Upper lobe of left lung (tissue), 4 donors: Measurements from ENCODE around the gene SLC15A5.
A peak's percentile ranks its signal among the peaks of the same experiment; 100 is the strongest.

ENCODE experiments used
- CTCF ChIP-seq, 6 experiments: fragments of 450-650 bp in 4 of 6; fragments of 200-600 bp in 2 of 6; sonication (generic) in 2 of 6; IDR thresholded peaks; one replicate each; pipeline ENCODE4 v1.5.1; 2016 to 2019; ENCODE audit warnings: antibody characterized with exemption in 6 of 6
- POLR2A ChIP-seq, 4 donors: fragments of 450-650 bp; IDR thresholded peaks; one replicate each; pipeline ENCODE4 v1.5.1; 2016 to 2017; ENCODE audit warnings: antibody characterized with exemption in 4 of 4, mild to moderate bottlenecking in 2 of 4

- peak in 2 of 6 experiments; percentile 20 to 32 for TF ChIP-seq CTCF (IDR thresholded peaks at IDR 0.05)
- TF ChIP-seq POLR2A (IDR thresholded peaks at IDR 0.05): no peak
Measured at GRCh38 chr12:16189849-16190248, 87.6 kb downstream of the SLC15A5 start.
